A549 treated with RU486 at 1 μM for 4 hours (cell line): Measurements from ENCODE around the gene PCDHGA7. TPM values are rescaled to one million over a fixed set of nuclear protein-coding genes. Genes with fewer than 3 reads are reported as not detected.

Experiments used
- total RNA-seq: library from RNA; stranded (reverse); fragments of 200-300 nt; extraction: Qiagen RNA extraction; gene quantifications from 5 replicates; pipeline ENCODE4 v1.2.3, GENCODE V29; 2022; ENCODE audit warnings: low read depth

The PCDHGA7 gene
- total RNA-seq, 1 experiment from 2014 or later = 0.88 TPM

DNA sequence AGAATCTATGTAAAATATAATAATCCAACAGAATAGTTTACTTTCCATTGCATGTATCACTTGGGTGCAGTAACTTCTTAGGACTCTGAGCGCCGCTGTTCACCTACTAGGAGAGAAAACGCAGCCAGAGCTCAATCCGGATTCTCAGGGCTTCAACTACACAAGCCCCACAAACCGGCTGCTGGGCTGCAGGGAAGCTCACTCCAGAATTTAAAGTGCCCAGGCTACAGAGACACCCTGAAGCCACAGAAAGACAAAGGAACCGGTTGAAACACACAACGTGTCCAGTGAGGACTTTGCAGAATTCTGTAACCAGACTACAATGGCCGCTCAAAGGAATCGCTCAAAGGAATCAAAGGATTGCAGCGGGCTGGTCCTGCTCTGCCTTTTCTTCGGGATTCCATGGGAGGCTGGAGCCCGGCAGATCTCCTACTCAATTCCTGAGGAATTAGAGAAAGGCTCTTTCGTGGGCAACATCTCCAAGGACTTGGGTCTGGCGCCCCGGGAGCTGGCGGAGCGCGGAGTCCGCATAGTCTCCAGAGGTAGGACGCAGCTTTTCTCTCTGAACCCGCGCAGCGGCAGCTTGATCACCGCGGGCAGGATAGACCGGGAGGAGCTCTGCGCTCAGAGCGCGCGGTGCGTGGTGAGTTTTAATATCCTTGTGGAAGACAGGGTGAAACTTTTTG is 30.5 kb downstream of the PCDHGA7 start, which contains the start of gene PCDHGA10:
Gene PCDHGA10, plus strand, starts transcription at position 134 of the 686 bp plus-strand sequence. Its CDS starts 189 bp downstream, at position 323.

DNA sequence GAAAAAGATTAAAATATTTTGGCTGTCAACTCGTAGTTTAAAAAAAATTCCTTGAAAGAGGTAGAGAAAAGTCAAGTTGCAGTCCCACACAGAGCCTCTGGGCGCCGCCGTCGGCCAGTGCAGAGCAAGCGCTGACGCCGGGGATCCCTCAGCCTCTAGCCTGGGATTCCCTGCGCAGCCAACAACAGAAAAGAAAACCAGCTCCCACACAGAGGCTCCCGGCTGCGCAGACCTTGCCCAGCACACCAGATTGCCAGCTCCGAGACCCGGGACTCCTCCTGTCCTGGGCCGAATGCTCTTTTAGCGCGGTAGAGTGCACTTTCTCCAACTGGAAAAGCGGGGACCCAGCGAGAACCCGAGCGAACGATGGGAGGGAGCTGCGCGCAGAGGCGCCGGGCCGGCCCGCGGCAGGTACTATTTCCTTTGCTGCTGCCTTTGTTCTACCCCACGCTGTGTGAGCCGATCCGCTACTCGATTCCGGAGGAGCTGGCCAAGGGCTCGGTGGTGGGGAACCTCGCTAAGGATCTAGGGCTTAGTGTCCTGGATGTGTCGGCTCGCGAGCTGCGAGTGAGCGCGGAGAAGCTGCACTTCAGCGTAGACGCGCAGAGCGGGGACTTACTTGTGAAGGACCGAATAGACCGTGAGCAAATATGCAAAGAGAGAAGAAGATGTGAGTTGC is 35.1 kb downstream of the PCDHGA7 start, which contains the start of gene PCDHGB7:
Gene PCDHGB7, plus strand, starts transcription at position 184 of the 679 bp plus-strand sequence. Its CDS starts 183 bp downstream, at position 367.

DNA sequence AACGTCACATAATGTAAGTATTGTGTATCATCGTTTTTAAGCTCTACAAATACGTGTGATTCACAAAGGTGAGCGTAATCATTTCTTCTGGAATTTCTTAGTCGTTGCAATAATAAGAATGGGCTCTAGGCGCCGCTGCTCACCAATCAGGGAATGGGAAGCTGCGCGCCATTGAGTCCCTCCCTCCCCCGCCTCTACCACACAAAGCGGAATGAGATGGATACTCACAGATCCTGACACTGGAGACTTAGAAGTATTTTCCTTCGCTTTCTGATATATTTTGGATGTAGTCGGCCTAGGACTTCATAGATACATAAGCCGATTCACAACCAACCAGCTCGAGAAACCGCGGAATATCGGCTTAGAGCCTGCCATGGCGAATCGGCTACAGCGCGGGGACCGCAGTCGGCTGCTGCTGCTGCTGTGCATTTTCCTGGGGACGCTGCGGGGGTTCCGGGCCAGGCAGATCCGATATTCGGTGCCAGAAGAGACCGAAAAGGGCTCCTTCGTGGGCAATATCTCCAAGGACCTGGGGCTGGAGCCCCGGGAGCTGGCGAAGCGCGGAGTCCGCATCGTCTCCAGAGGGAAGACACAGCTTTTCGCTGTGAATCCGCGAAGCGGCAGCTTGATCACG is 38.4 kb downstream of the PCDHGA7 start, which contains the start of gene PCDHGA11:
Gene PCDHGA11, plus strand, starts transcription at position 197 of the 634 bp plus-strand sequence. Its CDS starts 177 bp downstream, at position 374.

DNA sequence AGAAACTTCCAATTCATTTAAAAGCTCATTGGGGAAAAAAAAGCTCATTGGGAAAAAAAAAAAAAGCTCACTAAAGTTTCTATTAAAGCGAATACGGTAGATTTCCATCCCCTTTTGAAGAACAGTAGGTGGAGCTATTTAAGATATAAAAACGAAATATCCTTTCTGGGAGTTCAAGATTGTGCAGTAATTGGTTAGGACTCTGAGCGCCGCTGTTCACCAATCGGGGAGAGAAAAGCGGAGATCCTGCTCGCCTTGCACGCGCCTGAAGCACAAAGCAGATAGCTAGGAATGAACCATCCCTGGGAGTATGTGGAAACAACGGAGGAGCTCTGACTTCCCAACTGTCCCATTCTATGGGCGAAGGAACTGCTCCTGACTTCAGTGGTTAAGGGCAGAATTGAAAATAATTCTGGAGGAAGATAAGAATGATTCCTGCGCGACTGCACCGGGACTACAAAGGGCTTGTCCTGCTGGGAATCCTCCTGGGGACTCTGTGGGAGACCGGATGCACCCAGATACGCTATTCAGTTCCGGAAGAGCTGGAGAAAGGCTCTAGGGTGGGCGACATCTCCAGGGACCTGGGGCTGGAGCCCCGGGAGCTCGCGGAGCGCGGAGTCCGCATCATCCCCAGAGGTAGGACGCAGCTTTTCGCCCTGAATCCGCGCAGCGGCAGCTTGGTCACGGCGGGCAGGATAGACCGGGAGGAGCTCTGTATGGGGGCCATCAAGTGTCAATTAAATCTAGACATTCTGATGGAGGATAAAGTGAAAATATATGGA is 48.0 kb downstream of the PCDHGA7 start, which contains the start of gene PCDHGA12:
Gene PCDHGA12, plus strand, starts transcription at position 176 of the 782 bp plus-strand sequence. Its CDS starts 253 bp downstream, at position 429.

Other genes with a start within 250 kb of the PCDHGA7 start
- gene PCDHB5, start 247.5 kb upstream of the PCDHGA7 start, total RNA-seq = 1.5 to 1.8 TPM (median 1.6 TPM) in 5 replicates
- gene PCDHB6, start 232.7 kb upstream of the PCDHGA7 start, total RNA-seq = 0.85 to 1.2 TPM (median 0.92 TPM) in 5 replicates
- gene PCDHB7, start 210.1 kb upstream of the PCDHGA7 start, total RNA-seq = not detected in 5 replicates
- gene PCDHB8, start 205.0 kb upstream of the PCDHGA7 start, total RNA-seq = 0.25 to 0.43 TPM (median 0.34 TPM) in 5 replicates
- 0.04 to 0.30 TPM (median 0.07 TPM) in 5 replicates for gene PCDHB16, start 200.4 kb upstream of the PCDHGA7 start, total RNA-seq
- gene PCDHB9, start 195.6 kb upstream of the PCDHGA7 start, total RNA-seq = 0.03 to 0.06 TPM in 2 of 5 replicates, not detected in the others
- 0.06 TPM in 2 of 5 replicates, not detected in the others for gene PCDHB10, start 190.4 kb upstream of the PCDHGA7 start, total RNA-seq
- gene PCDHB11, start 183.1 kb upstream of the PCDHGA7 start, total RNA-seq = 0.06 to 0.14 TPM (median 0.07 TPM) in 4 of 5 replicates, not detected in the other
- 0.05 to 0.09 TPM in 2 of 5 replicates, not detected in the others for gene PCDHB12, start 174.0 kb upstream of the PCDHGA7 start, total RNA-seq
- gene PCDHB13, start 168.8 kb upstream of the PCDHGA7 start, total RNA-seq = 0.06 to 0.12 TPM (median 0.09 TPM) in 5 replicates
- 0.07 to 0.21 TPM (median 0.09 TPM) in 5 replicates for gene PCDHB14, start 159.4 kb upstream of the PCDHGA7 start, total RNA-seq
- 0.06 to 0.10 TPM (median 0.08 TPM) in 3 of 5 replicates, not detected in the others for gene PCDHB15, start 137.3 kb upstream of the PCDHGA7 start, total RNA-seq
- gene SLC25A2, start 78.7 kb upstream of the PCDHGA7 start, total RNA-seq = not detected in 5 replicates
- gene TAF7, start 62.0 kb upstream of the PCDHGA7 start, total RNA-seq = 53.0 to 78.7 TPM (median 74.4 TPM) in 5 replicates
- 0.31 to 0.42 TPM (median 0.35 TPM) in 5 replicates for gene PCDHGA1, start 52.2 kb upstream of the PCDHGA7 start, total RNA-seq
- 0.38 to 0.87 TPM (median 0.47 TPM) in 5 replicates for gene PCDHGA2, start 44.0 kb upstream of the PCDHGA7 start, total RNA-seq
- gene PCDHGA3, start 38.9 kb upstream of the PCDHGA7 start, total RNA-seq = 0.03 TPM in 1 of 5 replicates, not detected in the others
- 1.2 to 2.3 TPM (median 1.9 TPM) in 5 replicates for gene PCDHGB1, start 32.6 kb upstream of the PCDHGA7 start, total RNA-seq
- gene PCDHGA4, start 27.7 kb upstream of the PCDHGA7 start, total RNA-seq = 0.06 to 0.19 TPM (median 0.09 TPM) in 5 replicates
- 0.08 TPM in 2 of 5 replicates, not detected in the others for gene PCDHGB2, start 22.7 kb upstream of the PCDHGA7 start, total RNA-seq
- 0.07 to 0.30 TPM (median 0.13 TPM) in 5 replicates for gene PCDHGA5, start 18.6 kb upstream of the PCDHGA7 start, total RNA-seq
- gene PCDHGB3, start 12.5 kb upstream of the PCDHGA7 start, total RNA-seq = 0.17 to 0.30 TPM (median 0.23 TPM) in 5 replicates
- 0.14 to 0.27 TPM (median 0.23 TPM) in 5 replicates for gene PCDHGA6, start 8.9 kb upstream of the PCDHGA7 start, total RNA-seq
- gene PCDHGB4, start 5.0 kb downstream of the PCDHGA7 start, total RNA-seq = 0.56 to 1.1 TPM (median 0.93 TPM) in 5 replicates
- gene PCDHGA8, start 9.9 kb downstream of the PCDHGA7 start, total RNA-seq = 0.03 TPM in 1 of 5 replicates, not detected in the others
- 2.0 to 3.0 TPM (median 2.5 TPM) in 5 replicates for gene PCDHGB5, start 15.2 kb downstream of the PCDHGA7 start, total RNA-seq
- 0.03 to 0.05 TPM (median 0.04 TPM) in 3 of 5 replicates, not detected in the others for gene PCDHGA9, start 20.0 kb downstream of the PCDHGA7 start, total RNA-seq
- gene PCDHGB6, start 25.3 kb downstream of the PCDHGA7 start, total RNA-seq = 0.06 to 0.15 TPM (median 0.09 TPM) in 5 replicates
- gene PCDHGA10, start 30.2 kb downstream of the PCDHGA7 start, total RNA-seq = not detected in 5 replicates
- gene PCDHGB7, start 34.9 kb downstream of the PCDHGA7 start, total RNA-seq = 0.05 to 0.11 TPM (median 0.07 TPM) in 5 replicates
- 0.06 TPM in 1 of 5 replicates, not detected in the others for gene PCDHGA11, start 38.3 kb downstream of the PCDHGA7 start, total RNA-seq
- gene PCDHGA12, start 47.8 kb downstream of the PCDHGA7 start, total RNA-seq = 0.02 to 0.05 TPM in 2 of 5 replicates, not detected in the others
- gene PCDHGC3, start 93.2 kb downstream of the PCDHGA7 start, total RNA-seq = 6.1 to 7.8 TPM (median 7.0 TPM) in 5 replicates
- gene PCDHGC4, start 102.3 kb downstream of the PCDHGA7 start, total RNA-seq = not detected in 5 replicates
- gene PCDHGC5, start 106.3 kb downstream of the PCDHGA7 start, total RNA-seq = 0.02 to 0.09 TPM in 2 of 5 replicates, not detected in the others
- gene DIAPH1, start 236.3 kb downstream of the PCDHGA7 start, total RNA-seq = 94.4 to 103 TPM (median 98.2 TPM) in 5 replicates